Heart right ventricle (tissue), 16 donors: Measurements from ENCODE around the gene CRTC1. TPM values are rescaled to one million over a fixed set of nuclear protein-coding genes. Genes with fewer than 3 reads are reported as not detected.

Source experiments
- ATAC-seq, 8 donors: fragments of 200-7000 bp; cut with Tn5 transposase; one replicate each; pipeline ENCODE4 v1.9.1; 2020; ENCODE audit warnings: mild to moderate bottlenecking in 8 of 8, moderate library complexity in 8 of 8, moderate number of reproducible peaks in 1 of 8
- DNase-seq, 2 donors: peaks; one replicate each; pipeline ENCODE4 v3.0.0-alpha.2; 2020
- H3K27ac ChIP-seq, 10 donors: fragments of 200-600 bp; sonication (generic) in 2 of 10; one replicate each; pipeline versions ENCODE4 v1.5.0 to v1.8.0; 2020 to 2022; ENCODE audit warnings: mild to moderate bottlenecking in 3 of 10
- H3K27me3 ChIP-seq, 7 donors: fragments of 200-600 bp; one replicate each; pipeline ENCODE4 v1.8.0; 2021 to 2022; ENCODE audit warnings: mild to moderate bottlenecking in 2 of 7
- H3K36me3 ChIP-seq, 9 donors: fragments of 200-600 bp; sonication (generic) in 1 of 9; one replicate each; pipeline versions ENCODE4 v1.5.0 to v1.8.0; 2020 to 2022; ENCODE audit warnings: mild to moderate bottlenecking in 2 of 9
- H3K4me1 ChIP-seq, 9 donors: fragments of 200-600 bp; sonication (generic) in 1 of 9; one replicate each; pipeline versions ENCODE4 v1.5.0 to v1.8.0; 2020 to 2022; ENCODE audit warnings: mild to moderate bottlenecking in 4 of 9
- H3K4me3 ChIP-seq, 10 donors: fragments of 200-600 bp; sonication (generic) in 2 of 10; one replicate each; pipeline versions ENCODE4 v1.5.0 to v1.8.0; 2020 to 2022; ENCODE audit warnings: mild to moderate bottlenecking in 7 of 10, moderate library complexity in 2 of 10
- H3K9me3 ChIP-seq, 11 donors: fragments of 200-600 bp in 10 of 11; sonication (generic) in 2 of 11; one replicate each; pipeline versions ENCODE4 v1.5.0 to v1.8.0; 2013 to 2022; ENCODE audit warnings: mild to moderate bottlenecking in 2 of 11, control low read depth in 1 of 11, moderate library complexity in 1 of 11
- CTCF ChIP-seq, 9 donors: fragments of 200-600 bp; sonication (generic) in 2 of 9; IDR thresholded peaks; one replicate each; pipeline versions ENCODE4 v1.5.0 to v1.8.0; 2021 to 2022; ENCODE audit warnings: antibody characterized with exemption in 9 of 9, mild to moderate bottlenecking in 5 of 9, moderate library complexity in 1 of 9
- WGBS, 2 donors: extraction: QIAGEN DNeasy Blood & Tissue Kit; methylation state at CpG; one replicate each; pipeline ENCODE4 v1.1.7; 2013; ENCODE audit warnings: inconsistent platforms in 1 of 2; 5-methylcytosine and 5-hydroxymethylcytosine counted together
- intact Hi-C, 10 donors: fragments of 100-400 bp; cut with DNase I; formaldehyde crosslinking; loops; one replicate each; pipeline versions ENCODE4 v1.11.1 to v1.14.2; 2022
- polyA plus RNA-seq, 2 donors: library from polyadenylated mRNA; stranded (reverse); fragments of 200-250 nt; gene quantifications; one replicate each; pipeline ENCODE4 v1.2.3, GENCODE V29; 2013
- total RNA-seq, 10 donors: library from RNA; stranded (reverse); fragmentation: NEBNext Ultra II Directional in 3 of 10; extraction: Animal tissue kit (Norgen Biotek cat#: 25700) in 3 of 10; gene quantifications; one replicate each; pipeline versions ENCODE4 v1.2.1 to v1.2.4, GENCODE V29; 2021 to 2023
- donor health status: Arrhythmogenic right ventricular cardiomyopathy.
- donor health status: ischemic (EF 13 %, LVEDD 7.1; RV severe dilation, severe dysfunction).
- donor health status: healthy with polysubstance abuse.
- donor health status: DM: no; HTN: yes; CAD: no.
- donor health status: DM: no; HTN: no; CAD: no.
- donor health status: ischemic (EF 25% LVEDD 6.9; RV normal size, moderate dysfunction).
- donor health status: ischemic (EF 25% LVEDD 5.7; RV mildly dilated, moderate dysfunction).
- donor health status: healthy.
- donor health status: DM: yes; HTN: yes; CAD: no.
- donor health status: Ischemic cardiomyopathy.
- donor health status: ischemic (EF 35%, LVEDD 5.7; RV mildly dilated, moderate dysfunction).
- donor health status: nonischemic (EF 11% LVEDD 7.7; RV severe dilation, severe dysfunction).
- donor health status: DM: yes; HTN: yes; CAD: no.
- donor health status: PGD.
- donor health status: ischemic (EF 29% LVEDD 5.4; RV normal size, mild dysfunction).
- donor health status: nonischemic (EF 23%, LVEDD 6.1; RV moderate dilation, normal function).

The CRTC1 gene
- total and polyA plus RNA-seq, 12 donors: 3.2 to 11.8 (median 9.1) TPM

- 95 to 98% methylated on average over 14 of the region's 14 CpGs for WGBS, 2 donors
Observed at GRCh38 chr19:18735324-18735723, 51.8 kb downstream of the CRTC1 start.

GRCh38 chr19:18735752-18736151, 52.3 kb downstream of the CRTC1 start:
- ATAC-seq: peak in 1 of 8 donors; percentile 3
- WGBS, 2 donors: 91 to 92% methylated on average over 9 of the region's 9 CpGs
- Histone ChIP-seq H3K36me3 (no peaks in the 10 kb centered on the region), H3K9me3 (no peaks in the 10 kb centered on the region), H3K4me1 (peaks cover 0 to 32% (median 15%) of the 10 kb centered on the region in 9 donors), H3K4me3 (no peak overlapping the region), H3K27me3 (no peaks in the 10 kb centered on the region), H3K27ac (no peak overlapping the region)
- no peak for TF ChIP-seq CTCF (IDR thresholded peaks at IDR 0.05)
- DNase-seq: no peak
- intact Hi-C loops: no loop called here

More at GRCh38 chr19:18735324-18735723, 51.8 kb downstream of the CRTC1 start:
- no peak for TF ChIP-seq CTCF (IDR thresholded peaks at IDR 0.05)
- Histone ChIP-seq H3K36me3 (no peaks in the 10 kb centered on the region), H3K9me3 (no peaks in the 10 kb centered on the region), H3K4me3 (no peak overlapping the region), H3K27me3 (no peaks in the 10 kb centered on the region), H3K4me1 (peaks cover 0 to 28% (median 14%) of the 10 kb centered on the region in 9 donors), H3K27ac (no peak overlapping the region)
- DNase-seq (no peak), ATAC-seq (no peak)
- intact Hi-C loops: no loop called here

GRCh38 chr19:18736415-18737336, 53.2 kb downstream of the CRTC1 start:
- DNase-seq (no peak), ATAC-seq (no peak)
- Histone ChIP-seq H3K4me3 (no peak overlapping the region), H3K27ac (no peak overlapping the region), H3K36me3 (no peaks in the 10 kb centered on the region), H3K27me3 (no peaks in the 10 kb centered on the region), H3K9me3 (no peaks in the 10 kb centered on the region), H3K4me1 (peaks cover 5 to 38% (median 22%) of the 10 kb centered on the region in 9 donors)
- intact Hi-C loops: no loop called here
- WGBS, 2 donors: 82 to 85% methylated on average over 27 of the region's 27 CpGs
- no peak for TF ChIP-seq CTCF (IDR thresholded peaks at IDR 0.05)

- Histone ChIP-seq H3K9me3 (no peaks in the 10 kb centered on the region), H3K4me3 (no peak overlapping the region), H3K4me1 (peaks cover 13 to 42% (median 30%) of the 10 kb centered on the region in 9 donors), H3K27ac (no peak overlapping the region), H3K27me3 (no peaks in the 10 kb centered on the region), H3K36me3 (no peaks in the 10 kb centered on the region)
- intact Hi-C loops: no loop called here
- no peak for TF ChIP-seq CTCF (IDR thresholded peaks at IDR 0.05)
- WGBS, 2 donors: 83 to 87% methylated on average over 10 of the region's 10 CpGs
- no peak for ATAC-seq
- DNase-seq: no peak
Observed at GRCh38 chr19:18737337-18737953, 54.0 kb downstream of the CRTC1 start.
